ENCODE data around the gene SCAMP4.
"Not testable (repeated sequence)": the region's sequence is repeated elsewhere in the genome, so short reads cannot be mapped to it uniquely, and the experiment has no call there.

The SCAMP4 gene

DNA sequence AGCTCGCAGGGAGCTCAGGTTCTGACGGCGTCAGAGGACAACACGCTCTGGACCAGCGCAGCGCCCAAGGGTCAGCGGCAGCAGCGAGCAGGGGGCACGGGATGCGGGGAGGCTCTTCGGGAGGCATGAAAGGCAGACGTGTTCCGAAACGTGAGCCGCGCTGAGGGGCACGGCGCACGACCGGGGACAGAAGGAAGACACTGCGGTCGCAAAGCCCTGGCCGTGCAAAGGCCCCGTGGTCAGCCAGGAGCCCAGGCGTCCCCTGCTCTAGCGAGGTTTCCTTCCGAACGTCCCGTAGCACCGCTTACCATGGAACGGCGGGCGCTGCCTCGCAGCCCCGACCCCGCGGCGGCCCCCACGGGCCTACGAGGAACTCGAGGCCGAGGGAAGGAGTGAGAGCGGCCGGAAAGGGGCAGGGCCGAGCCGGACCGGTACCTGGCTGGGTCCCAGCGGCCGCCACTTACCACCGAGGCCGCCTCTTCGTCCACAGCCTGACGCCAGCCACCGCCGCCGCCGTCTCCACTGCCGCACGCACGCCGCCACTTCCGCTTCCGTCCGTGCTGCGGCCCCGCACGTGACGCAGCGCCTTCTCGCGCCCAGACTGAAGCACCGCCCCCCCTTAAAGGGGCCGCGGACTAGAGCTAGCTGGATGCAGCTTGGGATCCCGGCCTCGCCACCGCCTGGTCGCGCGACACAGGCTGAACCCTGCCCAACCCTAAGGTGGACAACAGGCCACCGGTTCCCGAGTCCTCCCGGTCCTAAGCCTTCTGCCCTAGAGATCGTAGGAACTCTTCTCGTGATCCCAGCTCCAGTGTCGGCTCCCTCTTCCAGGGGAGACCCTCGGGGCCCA is 29.3 kb upstream of the SCAMP4 start:
- Histone ChIP-seq H3K9ac (peak overlapping the region; percentile 98), H3K9me3 (no peaks in the 10 kb centered on the region), H3K36me3 (peaks cover 38% of the 10 kb centered on the region), H3K27ac (peak overlapping the region; percentile 98), H3K4me2 (peak overlapping the region; percentile 100), H4K20me1 (peaks cover 59% of the 10 kb centered on the region), H3K27me3 (no peaks in the 10 kb centered on the region), H3K4me3 (peak overlapping the region; percentile 99), H3K4me1 (peaks cover 48% of the 10 kb centered on the region)
- TF ChIP-seq Cebpa-rat (IDR thresholded peaks at IDR 0.05) = no peak

DNA sequence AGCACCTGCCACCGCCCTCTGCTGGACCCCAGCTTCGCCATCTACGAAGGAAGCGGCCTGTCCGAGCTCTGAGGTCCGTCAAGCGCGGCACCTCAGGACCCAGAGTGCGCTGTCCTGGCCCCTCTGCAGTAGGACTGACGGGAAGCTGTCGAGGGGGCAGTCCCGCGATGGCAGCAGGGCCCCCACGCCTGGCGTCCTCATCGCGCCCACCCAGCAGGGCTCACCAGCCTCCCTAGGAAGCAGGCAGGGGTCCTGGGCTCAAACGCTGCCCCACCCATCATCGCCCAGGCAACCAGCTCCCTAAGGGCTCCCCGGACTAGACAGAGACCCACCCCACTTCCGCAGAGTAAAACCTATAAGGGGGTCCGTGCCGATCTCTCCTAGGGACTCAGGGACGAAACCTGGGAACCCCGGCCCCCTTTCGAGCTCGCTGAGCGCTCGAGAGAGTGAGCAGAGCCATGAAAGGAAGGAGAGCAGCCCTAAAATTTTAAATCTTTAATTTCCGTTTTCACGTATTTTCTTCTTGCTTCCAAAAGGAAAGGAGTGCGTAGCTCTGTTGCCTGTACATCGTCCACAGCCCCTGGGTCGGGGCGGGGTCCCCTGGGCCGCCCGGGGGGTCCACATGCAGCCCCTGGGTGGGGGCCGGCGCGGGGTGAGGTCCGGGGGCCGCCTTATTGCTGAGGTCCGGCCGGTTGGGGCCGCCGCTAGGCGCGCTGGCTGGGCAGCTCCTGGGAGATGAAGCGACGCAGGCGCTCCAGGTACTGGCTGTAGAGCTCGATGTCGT is 28.5 kb upstream of the SCAMP4 start:
- Histone ChIP-seq H3K9ac (peak overlapping the region; percentile 98), H4K20me1 (peaks cover 55% of the 10 kb centered on the region), H3K4me2 (peak overlapping the region; percentile 100), H3K4me3 (peak overlapping the region; percentile 99), H3K4me1 (peaks cover 52% of the 10 kb centered on the region), H3K27ac (peak overlapping the region; percentile 98), H3K36me3 (peaks cover 32% of the 10 kb centered on the region)
- not testable (repeated sequence) for H3K9me3 ChIP-seq, H3K27me3 ChIP-seq

DNA sequence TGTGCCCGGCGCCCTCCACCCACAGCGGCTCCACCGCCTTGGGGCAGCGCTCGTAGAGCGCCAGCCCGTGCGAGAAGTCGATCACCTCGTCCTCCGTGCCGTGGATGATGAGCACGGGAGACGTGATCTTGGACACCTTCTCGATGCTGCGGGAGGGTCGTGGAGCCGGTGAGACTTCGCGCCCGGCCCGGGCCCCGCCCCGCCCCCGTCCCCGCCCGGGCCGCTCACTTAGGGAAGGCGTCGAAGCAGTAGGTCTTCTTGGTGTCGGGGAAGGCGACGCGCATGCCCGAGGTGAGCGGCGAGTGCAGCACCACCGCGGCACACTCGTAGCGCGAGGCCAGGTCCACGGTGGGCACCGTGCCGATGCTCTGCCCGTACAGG is 27.9 kb upstream of the SCAMP4 start:
- not testable (repeated sequence) for H3K27ac ChIP-seq, H3K4me3 ChIP-seq, H3K9me3 ChIP-seq, H3K9ac ChIP-seq, H3K4me2 ChIP-seq, H3K27me3 ChIP-seq
- Histone ChIP-seq H3K4me1 (peaks cover 55% of the 10 kb centered on the region), H4K20me1 (peaks cover 51% of the 10 kb centered on the region), H3K36me3 (peaks cover 29% of the 10 kb centered on the region)

DNA sequence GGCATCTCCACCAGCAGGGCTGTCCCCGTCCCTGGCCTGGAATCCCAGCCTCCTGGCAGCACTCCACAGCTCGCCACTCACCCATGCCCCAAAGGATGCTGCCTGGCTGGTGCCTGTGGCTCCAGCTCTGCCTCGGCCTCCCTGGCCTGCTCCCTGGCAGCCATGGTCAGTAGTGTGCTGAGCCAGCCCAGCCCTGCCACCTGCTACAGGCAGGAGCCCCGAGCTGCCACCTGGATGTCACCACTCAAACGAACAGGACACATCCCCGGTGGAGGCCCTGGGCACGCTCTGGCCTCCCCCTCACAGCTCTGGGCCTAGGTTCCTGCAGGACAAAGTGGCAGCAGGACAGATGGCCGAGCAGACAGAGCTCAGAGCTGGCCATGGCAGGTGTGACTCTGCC is 26.6 kb upstream of the SCAMP4 start:
- H3K9ac ChIP-seq, H3K4me3 ChIP-seq, H3K9me3 ChIP-seq, H3K4me2 ChIP-seq, H3K27me3 ChIP-seq, H3K27ac ChIP-seq: not testable (repeated sequence)
- Histone ChIP-seq H3K4me1 (peaks cover 55% of the 10 kb centered on the region), H4K20me1 (peaks cover 51% of the 10 kb centered on the region), H3K36me3 (peaks cover 16% of the 10 kb centered on the region)

DNA sequence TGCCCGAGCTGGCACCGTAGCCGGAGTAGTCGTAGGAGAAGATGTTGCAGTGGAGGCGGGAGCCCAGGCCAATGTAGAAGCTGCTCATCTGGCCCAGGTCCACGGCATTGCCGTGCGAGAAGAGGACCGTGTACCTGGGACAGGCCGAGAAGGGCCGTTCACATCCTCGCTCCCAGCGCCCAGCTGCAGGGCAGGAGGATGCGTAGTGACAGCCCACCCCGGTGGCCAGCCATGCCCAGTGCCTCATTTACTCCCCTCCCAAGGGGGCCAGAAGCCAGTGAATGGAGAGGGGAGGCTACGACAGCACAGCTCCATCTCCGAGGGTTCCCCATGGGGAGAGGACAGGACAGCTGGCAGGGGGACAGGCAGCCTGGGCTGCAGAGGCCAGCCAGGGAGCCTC is 25.2 kb upstream of the SCAMP4 start:
- not testable (repeated sequence) for H3K9me3 ChIP-seq, H3K27me3 ChIP-seq, H3K4me3 ChIP-seq
- peak overlapping the region; percentile 41; the same call in 1 of the 2 replicates for H3K27ac ChIP-seq
- H3K36me3 ChIP-seq = peaks cover 12% of the 10 kb centered on the region
- H3K4me1 ChIP-seq = peaks cover 55% of the 10 kb centered on the region
- H3K4me2 ChIP-seq = peak overlapping the region; percentile 39
- H4K20me1 ChIP-seq = peaks cover 51% of the 10 kb centered on the region
- H3K9ac ChIP-seq = peak overlapping the region; percentile 34; the same call in 1 of the 2 replicates

DNA sequence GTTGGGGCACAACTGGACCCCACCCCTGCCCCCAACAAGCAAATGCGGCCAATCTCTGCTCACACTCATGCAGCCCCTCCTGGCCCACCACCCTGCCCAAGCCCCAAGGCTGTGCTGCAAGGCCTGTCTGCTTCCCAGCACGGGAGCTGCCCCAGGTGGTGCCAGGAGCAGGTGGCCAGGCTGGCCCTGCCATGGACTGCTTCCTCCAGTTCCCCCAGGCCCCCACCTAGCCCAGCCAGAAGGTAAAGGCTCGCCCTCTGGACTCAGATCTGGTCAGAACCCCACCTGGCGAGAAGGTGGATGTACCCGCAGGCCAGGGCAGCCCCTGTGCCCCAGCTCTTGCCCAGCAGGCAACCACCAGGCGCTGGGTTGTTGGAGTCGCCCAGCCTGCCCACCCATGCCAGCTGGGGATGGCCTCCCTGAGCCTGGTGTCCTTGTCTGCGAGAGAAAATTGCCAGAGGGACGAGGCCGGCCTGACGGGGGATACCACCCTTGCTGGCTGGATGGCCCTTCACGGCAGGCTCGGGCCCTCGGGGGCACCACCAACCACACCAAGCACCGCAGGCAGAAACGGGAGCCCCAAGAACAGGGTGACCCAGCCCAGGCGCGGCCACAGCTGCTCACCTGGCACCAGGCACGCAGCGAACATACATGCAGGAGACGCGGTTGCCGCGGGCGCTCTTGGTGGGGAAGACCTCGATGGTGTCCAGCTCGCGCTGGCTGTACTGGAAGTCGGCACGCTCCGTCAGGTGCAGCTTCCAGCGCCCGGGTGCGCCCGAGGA is 24.4 kb upstream of the SCAMP4 start:
- H3K36me3 ChIP-seq = peaks cover 12% of the 10 kb centered on the region
- peak overlapping the region; percentile 34 for H3K9ac ChIP-seq
- H4K20me1 ChIP-seq = peaks cover 43% of the 10 kb centered on the region
- H3K27ac ChIP-seq = peak overlapping the region; percentile 41
- peak overlapping the region; percentile 39 for H3K4me2 ChIP-seq
- H3K27me3 ChIP-seq = no peaks in the 10 kb centered on the region
- no peak overlapping the region for H3K4me3 ChIP-seq
- no peak for TF ChIP-seq Cebpa-rat (IDR thresholded peaks at IDR 0.05)
- peaks cover 57% of the 10 kb centered on the region for H3K4me1 ChIP-seq
- H3K9me3 ChIP-seq = no peaks in the 10 kb centered on the region

DNA sequence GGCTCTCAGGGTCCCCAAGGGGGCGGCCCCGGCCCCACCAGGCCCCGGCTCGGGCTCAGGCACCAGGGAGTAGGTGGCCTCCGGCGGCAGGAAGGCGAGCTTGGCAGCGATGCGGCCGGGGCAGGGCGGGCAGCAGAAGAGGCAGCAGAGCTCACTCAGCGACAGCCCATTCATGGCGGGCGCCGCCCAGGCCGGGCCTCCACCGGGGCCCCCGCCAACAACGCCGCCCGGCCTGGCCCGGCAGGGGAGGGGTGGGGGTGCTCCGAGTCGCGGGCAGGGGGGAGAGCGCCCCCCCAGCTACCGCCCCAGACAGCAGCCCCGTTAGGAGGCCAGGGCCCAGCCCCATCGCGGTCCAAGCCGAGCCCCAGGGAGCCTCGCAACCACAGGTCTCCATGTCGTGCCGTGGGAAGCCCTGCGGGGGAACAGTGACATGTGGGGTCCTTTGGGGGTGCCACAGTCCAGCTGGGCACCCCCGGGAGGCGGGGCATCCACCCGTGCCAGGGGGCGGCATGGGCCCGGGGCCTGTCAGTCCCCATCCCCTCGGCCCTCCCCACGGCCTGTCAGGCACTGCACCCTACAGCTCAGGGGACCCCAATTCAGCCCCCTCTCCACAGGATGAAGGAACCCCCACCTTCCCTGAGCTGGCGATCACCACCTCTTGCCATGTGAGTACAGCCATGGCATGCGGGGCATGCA is 23.7 kb upstream of the SCAMP4 start:
- H3K4me1 ChIP-seq = peaks cover 61% of the 10 kb centered on the region
- not testable (repeated sequence) for H3K9me3 ChIP-seq, H3K27me3 ChIP-seq
- peak overlapping the region; percentile 99 for H3K4me2 ChIP-seq
- peaks cover 42% of the 10 kb centered on the region for H4K20me1 ChIP-seq
- peak overlapping the region; percentile 99 for H3K4me3 ChIP-seq
- peak overlapping the region; percentile 92 for H3K27ac ChIP-seq
- H3K9ac ChIP-seq = peak overlapping the region; percentile 96
- peaks cover 12% of the 10 kb centered on the region for H3K36me3 ChIP-seq

DNA sequence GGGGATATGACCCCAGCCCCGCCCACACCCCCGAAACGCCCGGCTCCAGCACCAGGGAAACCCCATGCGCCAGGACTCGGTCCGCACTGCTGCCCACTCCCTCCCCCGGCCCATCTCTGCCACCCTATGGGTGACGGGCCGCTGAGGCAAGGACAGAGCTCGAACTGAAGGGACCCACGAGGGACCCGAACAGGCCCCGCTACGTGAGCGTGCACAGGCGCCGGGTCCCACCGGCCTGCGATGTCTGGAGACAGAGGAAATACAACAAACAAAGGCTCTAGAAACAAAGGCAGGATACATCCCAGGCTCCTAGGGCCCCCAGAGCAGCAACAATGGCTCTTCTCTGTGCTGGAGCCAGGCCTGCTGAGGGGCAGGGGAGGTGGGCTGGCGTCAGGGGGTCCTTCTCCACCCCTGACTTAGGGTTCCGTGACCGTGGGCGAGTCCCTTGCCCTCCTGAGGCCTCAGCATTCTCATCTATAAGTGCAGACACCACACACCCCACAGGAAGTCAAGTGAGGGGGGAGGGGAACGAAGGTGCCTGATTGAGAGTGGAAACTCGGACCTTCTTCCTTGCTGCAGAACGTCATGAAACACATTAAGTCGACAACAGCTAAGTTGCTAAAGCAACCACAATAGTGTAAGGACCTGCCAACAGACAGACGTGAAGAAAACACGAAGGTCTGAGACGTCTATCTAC is 23.0 kb upstream of the SCAMP4 start:
- peaks cover 64% of the 10 kb centered on the region for H3K4me1 ChIP-seq
- H3K27me3 ChIP-seq = no peaks in the 10 kb centered on the region
- H4K20me1 ChIP-seq = peaks cover 42% of the 10 kb centered on the region
- H3K9me3 ChIP-seq = no peaks in the 10 kb centered on the region
- peak overlapping the region; percentile 92 for H3K27ac ChIP-seq
- peaks cover 12% of the 10 kb centered on the region for H3K36me3 ChIP-seq
- H3K4me2 ChIP-seq = peak overlapping the region; percentile 99
- no peak for TF ChIP-seq Cebpa-rat (IDR thresholded peaks at IDR 0.05)
- H3K9ac ChIP-seq = peak overlapping the region; percentile 96
- H3K4me3 ChIP-seq = peak overlapping the region; percentile 99
